ENCODE results near the gene ASF1B. TPM values are rescaled to one million over a fixed set of nuclear protein-coding genes. Genes with fewer than 3 reads are reported as not detected.

ASF1B gene
- polyA plus RNA-seq, 3 donors: 15.7 to 19.0 (median 16.3) TPM

Other genes with a start within 250 kb of the ASF1B start
- 1 to 10 TPM; 4.6 to 4.8 (median 4.7) TPM for gene BRME1, start 230.5 kb downstream of the ASF1B start, polyA plus RNA-seq (ENCODE audit: insufficient read length in 3 of 3)
- 10 to 100 TPM; 20.1 to 23.3 (median 20.7) TPM for gene CC2D1A, start 230.4 kb downstream of the ASF1B start, polyA plus RNA-seq (ENCODE audit: insufficient read length in 3 of 3)
- under 1 TPM; 0.71 to 0.95 (median 0.85) TPM for gene PODNL1, start 198.2 kb downstream of the ASF1B start, polyA plus RNA-seq (ENCODE audit: insufficient read length in 3 of 3)
- 10 to 100 TPM; 28.5 to 29.4 (median 28.6) TPM for gene DCAF15, start 184.1 kb downstream of the ASF1B start, polyA plus RNA-seq (ENCODE audit: insufficient read length in 3 of 3)
- gene RFX1, start 130.3 kb downstream of the ASF1B start, polyA plus RNA-seq (ENCODE audit: insufficient read length in 3 of 3): 1 to 10 TPM; 7.4 to 9.3 (median 7.8) TPM
- gene RLN3, start 108.4 kb downstream of the ASF1B start, polyA plus RNA-seq (ENCODE audit: insufficient read length in 3 of 3): not detected
- 1 to 10 TPM; 6.9 to 7.8 (median 7.3) TPM for gene IL27RA, start 104.8 kb downstream of the ASF1B start, polyA plus RNA-seq (ENCODE audit: insufficient read length in 3 of 3)
- gene PALM3, start 74.5 kb downstream of the ASF1B start, polyA plus RNA-seq (ENCODE audit: insufficient read length in 3 of 3): 10 to 100 TPM; 22.4 to 25.8 (median 23.1) TPM
- gene MISP3, start 63.8 kb downstream of the ASF1B start, polyA plus RNA-seq (ENCODE audit: insufficient read length in 3 of 3): 1 to 10 TPM; 4.7 to 7.0 (median 5.0) TPM
- gene C19orf67, start 50.8 kb downstream of the ASF1B start, polyA plus RNA-seq (ENCODE audit: insufficient read length in 3 of 3): under 1 TPM in 1 of 3 donors, not detected in 2; 0.08 TPM
- 10 to 100 TPM; 30.6 to 35.4 (median 31.6) TPM for gene SAMD1, start 45.8 kb downstream of the ASF1B start, polyA plus RNA-seq (ENCODE audit: insufficient read length in 3 of 3)
- gene PRKACA, start 18.8 kb downstream of the ASF1B start, polyA plus RNA-seq (ENCODE audit: insufficient read length in 3 of 3): 10 to 100 TPM; 82.2 to 94.4 (median 86.0) TPM
- gene ADGRL1, start 69.6 kb upstream of the ASF1B start, polyA plus RNA-seq (ENCODE audit: insufficient read length in 3 of 3): 10 to 100 TPM; 30.9 to 37.7 (median 32.3) TPM
- 10 to 100 TPM; 18.2 to 23.0 (median 19.2) TPM for gene ADGRE5, start 244.9 kb upstream of the ASF1B start, polyA plus RNA-seq (ENCODE audit: insufficient read length in 3 of 3)

All from right renal cortex interstitium (tissue), 3 donors.